GM12801 (cell line): ENCODE data around the gene F2RL2.

Experiments used
- TF ChIP-seq, protein P1 (sequence below): IDR thresholded peaks from one replicate; pipeline ENCODE4 v1.5.1; 2011; ENCODE audit warnings: control low read depth; ENCODE audit not compliant: insufficient read length; ENCODE audit errors: extremely low read depth

F2RL2 gene, protein sequence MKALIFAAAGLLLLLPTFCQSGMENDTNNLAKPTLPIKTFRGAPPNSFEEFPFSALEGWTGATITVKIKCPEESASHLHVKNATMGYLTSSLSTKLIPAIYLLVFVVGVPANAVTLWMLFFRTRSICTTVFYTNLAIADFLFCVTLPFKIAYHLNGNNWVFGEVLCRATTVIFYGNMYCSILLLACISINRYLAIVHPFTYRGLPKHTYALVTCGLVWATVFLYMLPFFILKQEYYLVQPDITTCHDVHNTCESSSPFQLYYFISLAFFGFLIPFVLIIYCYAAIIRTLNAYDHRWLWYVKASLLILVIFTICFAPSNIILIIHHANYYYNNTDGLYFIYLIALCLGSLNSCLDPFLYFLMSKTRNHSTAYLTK

GRCh38 chr5:76622973-76623596 is at the start of gene F2RL2:
F2RL2 (minus strand) TSS chr5:76623403; CDS start chr5:76623230, 173 bp downstream.
- TF ChIP-seq, protein P1, sequence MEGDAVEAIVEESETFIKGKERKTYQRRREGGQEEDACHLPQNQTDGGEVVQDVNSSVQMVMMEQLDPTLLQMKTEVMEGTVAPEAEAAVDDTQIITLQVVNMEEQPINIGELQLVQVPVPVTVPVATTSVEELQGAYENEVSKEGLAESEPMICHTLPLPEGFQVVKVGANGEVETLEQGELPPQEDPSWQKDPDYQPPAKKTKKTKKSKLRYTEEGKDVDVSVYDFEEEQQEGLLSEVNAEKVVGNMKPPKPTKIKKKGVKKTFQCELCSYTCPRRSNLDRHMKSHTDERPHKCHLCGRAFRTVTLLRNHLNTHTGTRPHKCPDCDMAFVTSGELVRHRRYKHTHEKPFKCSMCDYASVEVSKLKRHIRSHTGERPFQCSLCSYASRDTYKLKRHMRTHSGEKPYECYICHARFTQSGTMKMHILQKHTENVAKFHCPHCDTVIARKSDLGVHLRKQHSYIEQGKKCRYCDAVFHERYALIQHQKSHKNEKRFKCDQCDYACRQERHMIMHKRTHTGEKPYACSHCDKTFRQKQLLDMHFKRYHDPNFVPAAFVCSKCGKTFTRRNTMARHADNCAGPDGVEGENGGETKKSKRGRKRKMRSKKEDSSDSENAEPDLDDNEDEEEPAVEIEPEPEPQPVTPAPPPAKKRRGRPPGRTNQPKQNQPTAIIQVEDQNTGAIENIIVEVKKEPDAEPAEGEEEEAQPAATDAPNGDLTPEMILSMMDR: no peak

DNA sequence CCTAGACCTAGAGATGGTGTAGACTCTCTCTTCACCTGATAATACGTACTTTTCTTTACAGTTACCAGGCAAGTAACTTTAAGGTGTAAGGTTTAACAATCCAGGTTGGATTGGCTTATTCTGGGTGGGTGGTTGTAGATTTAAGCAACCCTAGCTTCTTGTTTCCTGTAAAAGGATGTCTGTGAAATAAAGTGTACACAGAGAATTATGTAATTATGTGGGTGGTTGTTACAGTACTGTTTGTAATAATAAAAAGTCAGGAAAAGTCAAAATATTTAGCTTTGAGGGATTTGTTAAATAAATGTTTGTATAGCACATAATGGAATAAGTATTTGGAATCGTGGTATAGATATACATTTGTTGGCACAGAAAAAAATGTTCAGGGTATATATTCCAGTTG is 49.0 kb upstream of the F2RL2 start:
- TF ChIP-seq, protein P1: no peak

- TF ChIP-seq, protein P1: no peak
Measured at GRCh38 chr5:76670508-76670907, 47.3 kb upstream of the F2RL2 start.

DNA sequence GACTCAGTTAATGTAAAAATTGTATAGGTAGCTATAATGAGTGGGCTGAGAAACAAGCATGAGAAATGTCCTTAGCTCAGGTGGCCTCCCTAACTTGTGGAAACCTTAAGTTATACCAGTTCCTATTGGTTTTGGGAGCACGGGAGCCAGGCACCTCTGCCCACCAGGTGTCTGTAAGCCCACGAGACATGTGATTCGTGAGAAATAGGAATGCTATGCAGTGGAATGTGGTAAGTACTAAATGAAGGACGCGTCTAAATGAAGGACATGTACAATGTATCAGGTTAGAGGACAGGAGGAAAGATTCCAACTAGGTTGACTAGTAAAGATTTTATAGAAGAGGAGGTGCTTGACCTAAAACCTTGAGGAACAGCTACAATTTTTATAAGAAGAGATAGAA is 46.0 kb upstream of the F2RL2 start:
- TF ChIP-seq, protein P1: no peak

DNA sequence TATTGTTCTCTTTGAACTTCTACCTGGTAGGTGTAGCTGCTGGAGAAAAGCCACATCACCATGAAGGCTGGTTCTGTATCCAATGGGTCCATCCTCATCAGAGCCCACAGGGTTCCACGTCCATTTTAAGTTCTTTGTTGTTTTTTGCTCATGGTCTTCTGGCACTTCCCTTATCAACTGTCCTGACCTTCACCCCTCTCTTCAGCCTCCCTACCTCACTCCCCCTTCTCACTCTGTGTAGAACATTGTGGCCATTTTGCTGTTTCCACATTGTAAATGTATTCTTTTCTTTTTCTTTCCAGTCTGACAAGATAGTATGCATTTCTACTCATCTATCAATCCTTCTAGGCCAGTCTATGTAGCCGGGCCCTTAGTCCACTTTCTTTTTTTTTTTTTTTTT is 44.3 kb upstream of the F2RL2 start:
- TF ChIP-seq, protein P1: no peak

- TF ChIP-seq, protein P1: no peak
Measured at GRCh38 chr5:76664079-76664478, 40.9 kb upstream of the F2RL2 start.

DNA sequence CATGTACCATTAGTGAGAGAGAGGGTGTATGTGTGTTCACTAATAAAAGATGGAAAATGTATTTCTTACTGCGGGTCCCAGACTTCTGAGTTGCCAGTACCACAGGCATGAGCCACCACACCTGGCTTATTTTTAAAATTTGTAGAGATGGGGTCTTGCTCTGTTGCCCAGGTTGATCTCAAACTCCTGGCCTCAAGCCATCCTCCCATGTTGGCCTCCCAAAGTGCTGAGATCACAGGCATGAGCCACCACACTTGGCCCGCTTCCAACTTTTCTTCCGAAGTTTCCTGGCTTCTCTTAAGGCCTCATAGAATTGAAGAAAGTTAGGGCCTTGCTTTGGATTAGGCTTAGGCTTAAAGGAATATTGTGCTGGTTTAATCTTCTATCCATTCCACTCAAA is 40.4 kb upstream of the F2RL2 start:
- TF ChIP-seq, protein P1: no peak
